ENCODE data around the gene ONECUT1.
"Not testable (repeated sequence)": the region's sequence is repeated elsewhere in the genome, so short reads cannot be mapped to it uniquely, and the experiment has no call there.

The ONECUT1 gene

DNA sequence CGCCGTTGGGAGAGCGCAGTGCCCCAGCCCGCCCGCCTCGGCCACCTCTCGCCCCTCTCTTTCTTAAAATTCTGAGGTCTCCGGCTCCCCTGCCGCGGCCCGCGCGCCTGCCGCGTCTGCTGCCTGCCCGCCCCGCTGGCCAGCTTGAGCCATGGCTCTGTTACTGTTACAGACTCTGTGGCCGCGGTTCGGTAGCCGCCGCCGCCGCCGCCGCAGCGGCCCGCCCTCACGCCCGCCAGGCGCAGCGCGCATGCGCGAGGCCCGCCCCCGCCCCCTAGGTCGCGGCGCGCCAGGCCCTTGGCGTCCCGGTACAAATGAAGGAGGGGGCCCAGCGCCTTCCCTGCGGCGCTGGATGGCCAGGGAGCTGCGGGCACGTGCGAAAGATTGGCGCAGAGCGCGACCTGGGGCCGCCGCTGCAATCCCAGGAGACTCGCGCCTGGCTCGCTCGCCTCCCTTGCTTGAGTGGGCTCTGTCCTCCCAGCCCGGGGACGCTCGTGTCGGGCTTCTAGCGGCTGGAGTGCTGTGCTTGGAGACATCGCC lies at the start of gene ONECUT1:
ONECUT1 (minus strand) TSS at position 168 of the 540 bp plus-strand sequence. CDS start 452 bp downstream, outside the sequence.
- DNase-seq: peak; percentile 75 to 80

- DNase-seq: no peak
Measured at GRCh38 chr15:52834379-52834778, 44.2 kb upstream of the ONECUT1 start.

DNA sequence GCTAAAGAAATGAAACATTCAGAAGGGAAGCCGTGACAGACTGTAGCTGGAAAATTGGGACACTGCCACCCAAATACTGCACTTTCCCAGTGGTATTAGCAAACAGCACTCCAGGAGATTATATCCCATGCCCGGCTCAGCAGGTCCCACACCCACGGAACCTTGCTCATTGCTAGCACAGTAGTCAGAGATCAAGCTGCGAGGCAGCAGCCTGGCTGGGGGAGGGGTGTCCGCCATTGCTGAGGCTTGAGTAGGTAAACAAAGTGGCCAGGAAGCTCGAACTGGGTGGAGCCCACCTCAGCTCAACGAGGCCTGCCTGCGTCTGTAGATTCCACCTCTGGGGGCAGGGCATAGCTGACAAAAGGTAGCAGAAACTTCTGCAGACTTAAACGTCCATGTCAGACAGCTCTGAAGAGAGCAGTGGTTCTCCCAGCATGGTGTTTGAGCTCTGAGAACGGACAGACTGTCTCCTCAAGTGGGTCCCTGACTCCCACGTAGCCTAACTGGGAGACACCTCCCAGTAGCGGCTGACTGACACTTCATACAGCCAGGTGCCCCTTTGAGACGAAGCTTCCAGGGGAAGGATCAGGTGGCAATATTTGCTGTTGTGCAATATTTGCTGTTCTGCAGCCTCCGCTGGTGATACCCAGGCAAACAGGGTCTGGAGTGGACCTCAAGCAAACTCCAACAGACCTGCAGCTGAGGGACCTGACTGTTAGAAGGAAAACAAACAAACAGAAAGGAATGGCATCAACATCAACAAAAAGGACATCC lies 34.2 kb upstream of the ONECUT1 start:
- not testable (repeated sequence) for DNase-seq

GRCh38 chr15:52822475-52822874 lies 32.3 kb upstream of the ONECUT1 start:
- no peak for DNase-seq

DNA sequence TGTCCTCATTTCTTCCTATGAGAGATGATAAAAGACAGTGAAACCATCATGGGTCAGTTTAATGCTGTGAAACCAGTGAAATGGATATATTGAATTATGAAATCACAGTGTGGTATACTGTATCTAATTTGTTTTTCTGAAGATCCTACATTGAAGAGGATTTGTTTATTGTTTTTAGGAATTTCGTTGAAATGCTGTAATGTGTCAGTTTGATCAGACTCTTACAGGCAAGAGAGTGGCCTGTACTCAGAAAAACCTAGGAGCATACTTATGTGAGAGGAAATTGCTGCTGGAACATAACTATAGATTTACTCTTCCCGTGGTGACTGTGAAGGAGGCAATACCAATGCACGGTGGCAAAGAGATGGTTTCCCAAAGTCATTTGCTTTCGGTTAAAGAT lies 29.1 kb upstream of the ONECUT1 start:
- DNase-seq: no peak

DNA sequence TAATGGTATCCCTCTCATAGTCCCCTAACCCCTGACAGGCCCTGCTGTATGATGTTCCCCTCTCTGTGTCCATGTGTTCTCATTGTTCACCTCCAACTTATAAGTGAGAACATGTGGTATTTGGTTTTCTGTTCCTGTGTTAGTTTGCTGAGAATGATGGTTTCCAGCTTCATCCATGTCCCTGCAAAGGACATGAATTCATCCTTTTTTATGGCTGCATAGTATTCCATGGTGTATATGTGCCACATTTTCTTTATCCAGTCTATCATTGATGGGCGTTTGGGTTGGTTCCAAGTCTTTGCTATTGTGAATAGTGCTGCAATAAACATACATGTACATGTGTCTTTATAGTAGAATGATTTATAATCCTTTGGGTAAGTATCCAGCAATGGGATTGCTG lies 25.8 kb upstream of the ONECUT1 start:
- DNase-seq: not testable (repeated sequence)

DNA sequence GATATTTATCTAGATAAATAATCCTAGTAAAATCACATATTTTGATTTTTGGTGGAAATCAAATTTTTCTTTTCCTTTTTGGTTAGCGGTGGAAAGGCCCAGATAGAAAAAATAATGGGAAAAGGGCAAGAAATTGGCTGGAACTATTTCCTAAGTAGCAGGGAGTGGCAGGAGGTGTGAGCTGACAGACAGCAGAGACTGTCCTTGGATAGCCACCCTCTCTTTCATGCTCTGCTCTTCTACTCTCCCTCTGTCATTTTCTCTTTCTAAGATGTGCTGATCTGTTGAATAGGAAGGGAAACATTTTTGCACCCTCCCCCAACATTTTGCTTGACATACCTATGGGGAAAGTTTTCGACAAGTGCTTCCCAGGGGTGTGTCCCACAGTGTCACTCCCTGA lies 18.9 kb upstream of the ONECUT1 start:
- DNase-seq: no peak

- DNase-seq: no peak
Measured at GRCh38 chr15:52808441-52808840, 18.3 kb upstream of the ONECUT1 start.

- no peak for DNase-seq
Measured at GRCh38 chr15:52806284-52806655, 16.1 kb upstream of the ONECUT1 start.

DNA sequence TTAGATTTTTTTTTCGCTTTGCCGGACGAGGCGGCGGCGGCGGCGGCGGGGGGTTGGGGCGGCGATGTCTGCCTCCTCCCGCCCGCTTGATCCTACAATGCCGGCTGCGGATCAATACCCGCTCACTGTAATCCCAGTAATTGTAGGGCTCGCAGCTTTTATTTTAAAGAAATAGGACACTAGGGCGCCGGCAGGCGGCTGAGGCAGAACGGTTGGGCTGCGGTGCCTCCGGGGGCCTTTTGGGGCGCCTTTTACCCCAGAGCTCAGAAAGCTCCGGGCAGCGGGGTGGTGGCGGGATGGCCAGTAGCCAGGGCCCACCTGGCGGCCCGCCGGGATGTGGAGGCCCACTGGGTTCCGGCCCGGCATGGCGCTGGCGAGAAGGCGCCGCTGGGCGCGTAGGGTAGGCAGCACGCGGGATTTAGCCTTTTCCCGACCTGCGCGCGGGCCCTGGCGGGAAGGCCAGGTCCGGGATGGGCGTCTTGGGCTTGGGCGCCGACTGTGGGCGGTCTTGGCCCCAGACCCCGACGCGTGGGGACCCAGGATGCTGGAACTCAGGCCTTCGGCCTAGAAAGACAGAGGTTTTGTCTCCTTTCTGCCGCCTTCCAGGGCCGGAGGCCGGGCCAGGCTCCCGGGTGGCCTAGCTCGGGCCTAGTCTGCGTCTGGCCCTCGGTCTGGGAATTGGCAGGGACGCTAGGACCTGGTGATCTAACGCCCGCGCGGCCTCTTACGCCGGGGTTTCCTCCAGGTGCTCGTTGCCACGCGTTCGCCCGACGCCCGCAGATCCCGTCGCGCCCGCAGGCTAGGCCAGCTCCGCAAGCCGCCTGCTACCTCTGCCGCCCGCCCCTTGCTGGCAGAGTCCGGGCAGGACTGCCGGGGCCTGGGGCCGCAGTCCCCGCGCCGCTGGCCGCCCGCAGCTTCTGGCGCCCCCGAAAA lies 15.5 kb upstream of the ONECUT1 start:
- peak; percentile 26 to 37 for DNase-seq

GRCh38 chr15:52804526-52805081 lies 14.5 kb upstream of the ONECUT1 start:
- peak; percentile 23 to 24 for DNase-seq

DNA sequence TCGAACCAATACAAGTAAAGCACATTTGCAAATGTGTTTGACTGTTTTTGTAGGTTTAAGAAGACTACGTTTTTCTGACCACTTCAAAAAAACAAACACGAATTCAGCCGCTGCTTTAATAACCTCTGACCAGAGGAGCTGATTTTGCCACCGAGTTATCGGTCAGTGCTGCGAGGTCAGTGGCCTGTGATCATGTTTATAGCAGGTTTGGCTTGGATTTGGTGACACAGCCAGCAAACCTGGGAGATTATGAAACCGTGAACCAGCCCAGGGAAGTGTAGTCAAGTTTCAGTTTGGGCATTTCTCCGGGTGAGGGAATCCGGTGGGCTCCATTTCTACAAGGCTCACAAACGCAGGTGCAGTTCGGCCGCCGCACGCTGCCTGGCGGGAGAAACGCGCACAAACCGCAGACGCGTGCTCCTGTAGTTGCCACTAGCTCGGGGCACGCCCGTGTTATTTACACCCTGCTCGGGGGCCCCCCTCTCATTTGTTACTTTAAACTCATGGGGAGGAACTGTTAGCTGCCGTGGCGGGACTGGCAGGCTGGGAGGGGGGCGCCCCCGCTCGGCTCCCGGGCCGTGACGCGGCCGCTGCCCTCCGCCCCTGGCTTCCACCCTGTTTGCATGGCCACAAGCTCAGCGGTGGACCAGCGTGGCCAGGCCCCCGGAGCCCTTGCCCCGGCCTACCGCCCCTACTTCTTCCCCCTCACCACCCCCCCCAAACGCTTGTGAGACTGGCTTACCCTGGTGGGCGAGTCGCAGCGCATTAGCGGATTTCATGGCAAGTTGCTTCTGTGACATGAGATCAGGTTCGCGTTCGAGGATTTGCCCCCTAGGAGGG lies 13.6 kb upstream of the ONECUT1 start:
- DNase-seq: peak in 1 of 2 experiments; percentile 20

- DNase-seq: no peak
Measured at GRCh38 chr15:52803108-52803466, 13.0 kb upstream of the ONECUT1 start.

DNA sequence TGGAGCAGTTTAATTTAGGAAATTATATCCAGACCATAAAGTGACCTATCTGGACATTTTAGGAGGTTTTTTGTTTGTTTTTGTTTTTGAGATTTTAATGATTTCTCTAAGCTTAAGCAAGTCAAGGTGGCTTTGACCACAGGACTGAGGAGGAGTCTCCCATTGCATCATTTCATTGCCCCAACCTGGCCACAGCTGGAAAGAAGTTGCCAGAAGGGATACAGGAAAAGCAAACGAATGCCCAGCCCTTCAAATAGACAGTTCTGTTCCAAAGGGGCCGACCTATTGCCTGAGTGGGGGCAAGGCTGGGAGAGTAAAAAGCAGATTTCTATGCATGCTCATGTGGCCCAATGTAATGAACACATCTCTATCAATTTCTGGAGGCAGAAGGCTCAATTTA lies 12.0 kb upstream of the ONECUT1 start:
- no peak for DNase-seq

- no peak for DNase-seq
Measured at GRCh38 chr15:52801748-52802085, 11.6 kb upstream of the ONECUT1 start.

DNA sequence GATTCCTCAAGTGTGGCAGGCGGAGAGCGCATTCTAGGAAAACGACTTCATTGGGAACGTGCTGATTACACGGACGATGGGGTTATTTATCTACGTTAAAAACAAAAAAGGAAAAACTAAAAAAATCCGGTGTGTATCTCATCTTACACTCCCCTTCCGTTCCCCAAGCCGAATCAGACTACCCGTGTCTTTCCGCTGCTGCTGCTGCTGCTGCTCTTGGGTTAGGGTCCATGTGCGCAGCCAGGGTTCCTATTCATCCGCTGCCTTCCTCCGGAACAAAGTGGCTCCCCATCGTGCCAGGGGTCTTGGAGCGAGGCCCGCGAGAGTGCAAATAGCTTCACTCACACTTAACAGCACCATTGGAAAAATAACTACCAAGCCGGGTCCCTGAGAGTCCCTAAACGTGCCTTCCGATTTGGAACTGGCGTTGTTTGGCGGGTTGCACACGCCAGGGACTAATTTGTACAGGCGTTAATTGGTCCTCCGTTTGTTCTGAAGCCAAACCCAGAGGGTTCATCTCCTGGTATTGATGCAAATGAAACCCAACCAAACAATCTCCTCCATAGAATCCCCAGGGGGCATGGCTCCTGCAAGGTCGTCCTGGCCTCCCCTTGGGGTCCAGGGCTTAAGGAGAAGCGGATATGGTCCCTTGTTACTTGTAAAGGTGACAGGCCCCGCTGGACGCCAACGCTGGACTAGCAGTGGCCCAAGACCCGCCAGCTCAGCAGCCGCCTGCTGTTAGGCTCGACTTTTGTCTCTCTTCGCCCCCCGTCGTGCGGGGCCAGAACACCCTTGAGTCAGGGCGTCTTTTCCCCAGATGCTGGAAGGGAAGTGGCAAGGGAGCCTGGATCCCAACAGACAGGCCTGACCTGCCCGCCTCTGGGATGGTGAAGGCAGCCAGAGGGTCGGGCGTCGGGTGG lies 11.0 kb upstream of the ONECUT1 start:
- peak; percentile 19 to 22 for DNase-seq

GRCh38 chr15:52799145-52799811 lies 9.1 kb upstream of the ONECUT1 start:
- no peak for DNase-seq

GRCh38 chr15:52798529-52799101 lies 8.5 kb upstream of the ONECUT1 start:
- DNase-seq: no peak

- peak in 1 of 2 experiments; percentile 22 for DNase-seq
Measured at GRCh38 chr15:52797625-52798501, 7.7 kb upstream of the ONECUT1 start.
